H1 (cell line): ENCODE data around the gene ACTA2. TPM values are rescaled to one million over a fixed set of nuclear protein-coding genes. Genes with fewer than 3 reads are reported as not detected.

ENCODE experiments used
- CTCF ChIA-PET: fragments of 300-600 bp; sonication (Branson Sonifier 250); formaldehyde crosslinking; loops from one replicate; lab custom pipeline; 2021; ENCODE audit not compliant: partially characterized antibody; lab: Charles Lee
- POLR2A ChIA-PET: fragments of 300-600 bp; sonication (Branson Sonifier 250); formaldehyde crosslinking; loops from one replicate; lab custom pipeline; 2021; ENCODE audit warnings: inconsistent platforms; ENCODE audit not compliant: partially characterized antibody; lab: Charles Lee
- DNase-seq, 2 experiments: peaks; one replicate each; pipeline versions ENCODE4 v3.0.0 to v3.0.0-alpha.2; 2010 to 2022; ENCODE audit warnings: low spot score in 2 of 2, low read depth in 1 of 2, mixed read lengths in 1 of 2
- FAIRE-seq: peaks from 2 replicates; lab custom pipeline; 2011; peaks lifted over from hg19 to GRCh38; lab: Jason Lieb, UNC
- H2AFZ ChIP-seq: 2 replicates; pipeline ENCODE4 v1.8.1; 2012; ENCODE audit warnings: low read length, inconsistent platforms
- H2AK5ac ChIP-seq: 2 replicates; pipeline ENCODE4 v1.6.1; 2013; ENCODE audit warnings: low read depth, low read length
- H2BK120ac ChIP-seq: replicated peaks from 2 replicates; pipeline ENCODE3; 2013; ENCODE audit warnings: low read depth, low read length, inconsistent platforms
- H2BK12ac ChIP-seq: 2 replicates; pipeline ENCODE4 v1.6.1; 2013; ENCODE audit warnings: low read depth, low read length
- H2BK15ac ChIP-seq: 2 replicates; pipeline ENCODE4 v1.6.1; 2013; ENCODE audit warnings: low read length
- H2BK20ac ChIP-seq: 2 replicates; pipeline ENCODE4 v1.6.1; 2013; ENCODE audit warnings: low read length
- H2BK5ac ChIP-seq: 2 replicates; pipeline ENCODE4 v1.6.1; 2013; ENCODE audit warnings: low read depth, low read length
- H3K14ac ChIP-seq: 2 replicates; pipeline ENCODE4 v1.6.1; 2013; ENCODE audit warnings: inconsistent platforms; ENCODE audit not compliant: insufficient read length
- H3K18ac ChIP-seq: 2 replicates; pipeline ENCODE4 v1.6.1; 2013; ENCODE audit warnings: low read length; ENCODE audit errors: extremely low read depth
- H3K23ac ChIP-seq: 2 replicates; pipeline ENCODE4 v1.6.1; 2013; ENCODE audit warnings: inconsistent platforms; ENCODE audit not compliant: insufficient read length
- H3K23me2 ChIP-seq: 2 replicates; pipeline ENCODE4 v1.6.1; 2013; ENCODE audit warnings: low read depth, low read length
- H3K27ac ChIP-seq: 2 replicates; pipeline ENCODE4 v1.6.1; 2011; ENCODE audit warnings: low read depth, low read length, inconsistent platforms
- H3K27me3 ChIP-seq, 4 experiments: replicated peaks in 1 of 4; 1 replicate in 1 of 4; 2 replicates in 3 of 4; pipeline versions ENCODE4 v1.6.1 to v1.8.1; 2011 to 2013; ENCODE audit warnings: low read length in 3 of 4, mild to moderate bottlenecking in 3 of 4, inconsistent platforms in 2 of 4, mixed read lengths in 2 of 4, moderate library complexity in 1 of 4; ENCODE audit not compliant: control insufficient read depth in 3 of 4, insufficient read depth in 3 of 4; ENCODE audit errors: extremely low read depth in 1 of 4
- H3K36me3 ChIP-seq, 4 experiments: 2 replicates each; pipeline versions ENCODE4 v1.6.1 to v1.8.1; 2011 to 2013; ENCODE audit warnings: mild to moderate bottlenecking in 4 of 4, low read length in 3 of 4, moderate library complexity in 2 of 4, control low read depth in 1 of 4, inconsistent platforms in 1 of 4; ENCODE audit not compliant: insufficient read depth in 4 of 4, control insufficient read depth in 2 of 4
- H3K4ac ChIP-seq: replicated peaks from 2 replicates; pipeline ENCODE3; 2013; ENCODE audit warnings: low read length, low read depth, mixed read lengths, inconsistent platforms; ENCODE audit not compliant: insufficient read length
- H3K4me1 ChIP-seq, 4 experiments: replicated peaks in 1 of 4; 1 replicate in 1 of 4; 2 replicates in 3 of 4; pipeline versions ENCODE4 v1.6.1 to v1.8.1; 2011 to 2013; ENCODE audit warnings: low read length in 3 of 4, inconsistent platforms in 2 of 4, mixed read lengths in 1 of 4; ENCODE audit not compliant: insufficient read depth in 4 of 4, control insufficient read depth in 3 of 4
- H3K4me2 ChIP-seq, 2 experiments: 2 replicates each; pipeline versions ENCODE4 v1.6.1 to v1.8.1; 2011 to 2013; ENCODE audit warnings: low read depth in 2 of 2, low read length in 2 of 2, control low read depth in 1 of 2, inconsistent platforms in 1 of 2, mild to moderate bottlenecking in 1 of 2; ENCODE audit not compliant: insufficient read depth in 1 of 2
- H3K4me3 ChIP-seq, 4 experiments: fragments of 200-600, 300-600 bp in 1 of 4; sonication (generic), shearing (Covaris generic), sonication (Bioruptor Twin) in 1 of 4; 2 replicates each; pipeline versions ENCODE4 v1.5.1 to v1.8.1; 2011 to 2016; ENCODE audit warnings: low read length in 4 of 4, low read depth in 3 of 4, control low read depth in 2 of 4, inconsistent platforms in 2 of 4, mild to moderate bottlenecking in 2 of 4, mixed read lengths in 1 of 4, moderate library complexity in 1 of 4; ENCODE audit not compliant: insufficient read depth in 2 of 4; ENCODE audit errors: extremely low read depth in 1 of 4
- H3K56ac ChIP-seq: replicated peaks from 2 replicates; pipeline ENCODE3; 2013; ENCODE audit warnings: low read depth, mild to moderate bottlenecking, mixed read lengths, low read length, inconsistent platforms; ENCODE audit not compliant: insufficient read length
- H3K79me1 ChIP-seq: 2 replicates; pipeline ENCODE4 v1.6.1; 2013; ENCODE audit warnings: low read depth, low read length, control low read depth
- H3K79me2 ChIP-seq, 2 experiments: 2 replicates each; pipeline versions ENCODE4 v1.6.1 to v1.8.1; 2012 to 2013; ENCODE audit warnings: low read length in 2 of 2, mild to moderate bottlenecking in 2 of 2, inconsistent platforms in 1 of 2; ENCODE audit not compliant: insufficient read depth in 2 of 2, control insufficient read depth in 1 of 2
- H3K9ac ChIP-seq, 4 experiments: replicated peaks in 1 of 4; 1 replicate in 1 of 4; 2 replicates in 3 of 4; pipeline versions ENCODE4 v1.6.1 to v1.8.1; 2011 to 2013; ENCODE audit warnings: low read depth in 3 of 4, low read length in 3 of 4, control low read depth in 2 of 4, mild to moderate bottlenecking in 2 of 4, moderate library complexity in 2 of 4, inconsistent platforms in 1 of 4; ENCODE audit errors: extremely low read depth in 1 of 4
- H3K9me3 ChIP-seq, 2 experiments: 2 replicates each; pipeline versions ENCODE4 v1.6.1 to v1.8.1; 2012 to 2013; ENCODE audit warnings: mild to moderate bottlenecking in 2 of 2, moderate library complexity in 2 of 2, control low read depth in 1 of 2, inconsistent platforms in 1 of 2, low read depth in 1 of 2, low read length in 1 of 2, mixed read lengths in 1 of 2; ENCODE audit not compliant: insufficient read depth in 2 of 2
- H4K20me1 ChIP-seq, 2 experiments: replicated peaks in 1 of 2; 2 replicates each; pipeline versions ENCODE3 to v1.8.1; 2011 to 2013; ENCODE audit warnings: inconsistent platforms in 2 of 2, low read length in 2 of 2, mild to moderate bottlenecking in 1 of 2; ENCODE audit not compliant: insufficient read depth in 2 of 2, control insufficient read depth in 1 of 2
- H4K5ac ChIP-seq: 2 replicates; pipeline ENCODE4 v1.6.1; 2013; ENCODE audit warnings: low read length, low read depth, mixed read lengths, inconsistent platforms; ENCODE audit not compliant: insufficient read length
- H4K8ac ChIP-seq: 2 replicates; pipeline ENCODE4 v1.8.0; 2013; ENCODE audit warnings: mild to moderate bottlenecking, moderate library complexity, low read length, inconsistent platforms; ENCODE audit not compliant: insufficient read depth; ENCODE audit errors: extremely low read depth
- H4K91ac ChIP-seq: replicated peaks from 2 replicates; pipeline ENCODE3; 2013; ENCODE audit warnings: low read length, mixed read lengths, inconsistent platforms; ENCODE audit not compliant: insufficient read length
- BACH1 ChIP-seq: IDR thresholded peaks from 2 replicates; pipeline ENCODE4 v1.6.1; 2012; ENCODE audit warnings: low read length, improper control_type of control experiment
- CTBP2 ChIP-seq: IDR thresholded peaks from 2 replicates; pipeline ENCODE4 v1.7.0; 2011; ENCODE audit warnings: borderline replicate concordance, mild to moderate bottlenecking, moderate library complexity, mixed read lengths, low read length; ENCODE audit not compliant: insufficient read depth, insufficient read length
- CTCF ChIP-seq, 3 experiments: IDR thresholded peaks; 1 replicate in 2 of 3; 2 replicates in 1 of 3; pipeline versions ENCODE4 v1.5.1 to v1.6.1; 2011; ENCODE audit warnings: low read length in 3 of 3, mild to moderate bottlenecking in 3 of 3, inconsistent platforms in 2 of 3, low read depth in 1 of 3, moderate library complexity in 1 of 3; ENCODE audit not compliant: insufficient read depth in 1 of 3; ENCODE audit errors: control extremely low read depth in 1 of 3
- HDAC2 ChIP-seq, 2 experiments: fragments of 300-600 bp in 1 of 2; sonication (generic) in 1 of 2; IDR thresholded peaks; 2 replicates each; pipeline ENCODE4 v1.6.1; 2011 to 2012; ENCODE audit warnings: low read depth in 2 of 2, low read length in 2 of 2, mild to moderate bottlenecking in 2 of 2, moderate library complexity in 2 of 2, borderline replicate concordance in 1 of 2, inconsistent platforms in 1 of 2
- POU5F1 ChIP-seq: IDR thresholded peaks from 2 replicates; pipeline ENCODE4 v1.6.1; 2011; ENCODE audit warnings: low read depth, mild to moderate bottlenecking, low read length, moderate library complexity
- SIN3A ChIP-seq, 2 experiments: IDR thresholded peaks in 1 of 2; conservative IDR thresholded peaks in 1 of 2; 2 replicates each; pipeline ENCODE4 v1.6.1; 2011 to 2012; ENCODE audit warnings: low read length in 2 of 2, improper control_type of control experiment in 1 of 2, low read depth in 1 of 2, mild to moderate bottlenecking in 1 of 2
- SIX5 ChIP-seq: IDR thresholded peaks from 2 replicates; pipeline ENCODE4 v1.6.1; 2011; ENCODE audit warnings: mild to moderate bottlenecking, low read depth, low read length
- SP2 ChIP-seq: IDR thresholded peaks from 2 replicates; pipeline ENCODE4 v1.6.1; 2012; ENCODE audit warnings: mild to moderate bottlenecking, low read length, inconsistent platforms
- WGBS, 2 experiments: shearing (Covaris generic) in 1 of 2; methylation state at CpG; one replicate each; pipeline versions ENCODE4 v1.1.6 to v1.1.7; 2013 to 2015; ENCODE audit warnings: low lambda C conversion rate in 2 of 2, mixed read lengths in 2 of 2, inconsistent platforms in 1 of 2, low coverage in 1 of 2, missing lambda C conversion rate in 1 of 2; ENCODE audit not compliant: insufficient replicate concordance in 2 of 2, insufficient coverage in 1 of 2, insufficient read length in 1 of 2; ENCODE audit errors: extremely low coverage in 1 of 2, missing lambda C conversion rate in 1 of 2; 5-methylcytosine and 5-hydroxymethylcytosine counted together
- polyA plus RNA-seq, 7 experiments: library from polyadenylated mRNA; depleted of rRNA in 3 of 7; stranded (reverse) in 5 of 7; unstranded in 2 of 7; fragments of >200 nt in 5 of 7; fragments of 200-250 nt in 2 of 7; gene quantifications; 1 replicate in 5 of 7; 2 replicates in 1 of 7; 4 replicates in 1 of 7; pipeline versions ENCODE4 v1.2.1 to v1.2.3, GENCODE V29; 2011 to 2013; ENCODE audit warnings: missing spikeins in 2 of 7, mixed read lengths in 2 of 7
- total RNA-seq: library from RNA; stranded (reverse); fragmentation: NEBNext Ultra II Directional; extraction: Animal tissue kit (Norgen Biotek cat#: 25700); gene quantifications from 2 replicates; pipeline ENCODE4 v1.2.1, GENCODE V29; 2021

The ACTA2 gene
- total and polyA plus RNA-seq, 2 of the 8 experiments (the other 6 are each of a cell fraction or from before 2014, with no cell fraction given), result 3.5 to 8.9 TPM

- Histone ChIP-seq H2AK5ac (no peak overlapping the region), H4K91ac (no peak overlapping the region), H4K20me1 (no peaks in the 10 kb centered on the region), H3K23me2 (peaks cover 5% of the 10 kb centered on the region; the same call in 1 of the 2 replicates), H3K4me1 (peaks cover 0 to 5% (median under 1%) of the 10 kb centered on the region in 4 experiments; a peak in 1 of 7 replicates), H3K4ac (no peak overlapping the region), H2BK20ac (no peak overlapping the region), H2BK120ac (no peak overlapping the region), H2BK15ac (no peak overlapping the region), H3K14ac (no peak overlapping the region), H3K27me3 (peaks cover 0 to 3% (median 0%) of the 10 kb centered on the region in 4 experiments; a peak in 1 of 7 replicates), H3K36me3 (no peaks in the 10 kb centered on the region), H3K9ac (no peak overlapping the region), H3K79me1 (no peaks in the 10 kb centered on the region), H3K18ac (no peak overlapping the region), H3K4me2 (no peak overlapping the region), H2AFZ (no peak overlapping the region), H4K8ac (no peak overlapping the region), H2BK5ac (no peak overlapping the region), H3K79me2 (no peaks in the 10 kb centered on the region; a peak in 1 of 4 replicates), H3K4me3 (no peak overlapping the region), H3K23ac (no peak overlapping the region), H3K9me3 (no peaks in the 10 kb centered on the region), H3K56ac (no peak overlapping the region), H4K5ac (no peak overlapping the region), H2BK12ac (no peak overlapping the region), H3K27ac (no peak overlapping the region)
- TF ChIP-seq SIX5 (no peak), CTBP2 (no peak), SP2 (no peak), BACH1 (no peak), HDAC2 (IDR thresholded peaks at IDR 0.05; ENCODE audit: borderline replicate concordance in 1 of 2, low read depth in 2 of 2, low read length in 2 of 2) (no peak), POU5F1 (no peak), SIN3A (conservative IDR thresholded peaks at IDR 0.05 in 1 of 2, IDR thresholded peaks at IDR 0.05 in 1 of 2; ENCODE audit: low read depth in 1 of 2, low read length in 2 of 2) (no peak), CTCF (IDR thresholded peaks at IDR 0.05; ENCODE audit: control extremely low read depth in 1 of 3, insufficient read depth in 1 of 3, low read depth in 1 of 3, low read length in 3 of 3) (no peak)
- ChIA-PET POLR2A (no interaction called here), CTCF (interaction anchor here (0.6 to 1.8 kb wide), 7 partner anchors 8 to 223 kb away, joined by 3 to 5 read pairs (median 3); no protein-coding TSS in a partner anchor)
- 96% methylated on average over 7 of the region's 7 CpGs; no CpG with 5 or more reads in 1 of the 2 experiments for WGBS, 2 experiments
- DNase-seq (no peak), FAIRE-seq (no peak)
Observed at GRCh38 chr10:88995156-88995876, 42.7 kb upstream of the ACTA2 start.
